ENCODE measurements around the gene FIGN.

DNA sequence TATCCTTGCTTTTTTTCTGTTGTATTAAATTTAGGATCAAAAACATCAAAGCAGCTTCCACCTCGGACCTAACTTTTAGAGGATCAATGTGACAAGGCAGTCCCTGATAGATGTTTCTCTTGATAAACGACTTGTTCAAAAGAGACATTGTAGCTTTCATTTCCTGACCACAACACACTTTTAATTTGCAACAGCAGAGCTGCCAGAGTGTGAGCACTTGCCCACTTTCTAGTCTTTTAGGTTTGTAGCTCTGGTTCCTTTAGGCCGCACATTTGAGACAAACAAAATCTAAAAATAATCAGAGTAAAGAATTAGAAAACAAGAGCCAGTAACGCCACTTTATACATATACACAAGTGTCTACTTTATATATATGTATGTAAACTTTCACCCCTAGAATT is 3.1 kb downstream of the FIGN start:
- TF ChIP-seq, protein P1, sequence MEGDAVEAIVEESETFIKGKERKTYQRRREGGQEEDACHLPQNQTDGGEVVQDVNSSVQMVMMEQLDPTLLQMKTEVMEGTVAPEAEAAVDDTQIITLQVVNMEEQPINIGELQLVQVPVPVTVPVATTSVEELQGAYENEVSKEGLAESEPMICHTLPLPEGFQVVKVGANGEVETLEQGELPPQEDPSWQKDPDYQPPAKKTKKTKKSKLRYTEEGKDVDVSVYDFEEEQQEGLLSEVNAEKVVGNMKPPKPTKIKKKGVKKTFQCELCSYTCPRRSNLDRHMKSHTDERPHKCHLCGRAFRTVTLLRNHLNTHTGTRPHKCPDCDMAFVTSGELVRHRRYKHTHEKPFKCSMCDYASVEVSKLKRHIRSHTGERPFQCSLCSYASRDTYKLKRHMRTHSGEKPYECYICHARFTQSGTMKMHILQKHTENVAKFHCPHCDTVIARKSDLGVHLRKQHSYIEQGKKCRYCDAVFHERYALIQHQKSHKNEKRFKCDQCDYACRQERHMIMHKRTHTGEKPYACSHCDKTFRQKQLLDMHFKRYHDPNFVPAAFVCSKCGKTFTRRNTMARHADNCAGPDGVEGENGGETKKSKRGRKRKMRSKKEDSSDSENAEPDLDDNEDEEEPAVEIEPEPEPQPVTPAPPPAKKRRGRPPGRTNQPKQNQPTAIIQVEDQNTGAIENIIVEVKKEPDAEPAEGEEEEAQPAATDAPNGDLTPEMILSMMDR (IDR thresholded peaks at IDR 0.05) = no peak
- TF ChIP-seq POLR2A (IDR thresholded peaks at IDR 0.05) = peak in 1 of 2 donors; percentile 19
